A172 (cell line): ENCODE results near the gene SORT1. TPM values are rescaled to one million over a fixed set of nuclear protein-coding genes. Genes with fewer than 3 reads are reported as not detected.
A peak's percentile ranks its signal among the peaks of the same experiment; 100 is the strongest.

Source experiments
- DNase-seq: peaks from one replicate; pipeline ENCODE4 v3.0.0-alpha.2; 2015; ENCODE audit warnings: low spot score
- total RNA-seq: library from RNA; depleted of rRNA; stranded (reverse); fragments of >200 nt; shearing (Covaris generic); gene quantifications from 2 replicates; pipeline ENCODE4 v1.2.3, GENCODE V29; 2014; rRNA removed

Gene SORT1
- total RNA-seq, result 15.9 and 22.7 TPM in 2 replicates

GRCh38 chr1:109397581-109398342 lies at the start of gene SORT1:
TSS of gene SORT1 (minus strand) at chr1:109397918. CDS start at chr1:109397892, 26 bp downstream.
- DNase-seq, result peak; percentile 64

DNA sequence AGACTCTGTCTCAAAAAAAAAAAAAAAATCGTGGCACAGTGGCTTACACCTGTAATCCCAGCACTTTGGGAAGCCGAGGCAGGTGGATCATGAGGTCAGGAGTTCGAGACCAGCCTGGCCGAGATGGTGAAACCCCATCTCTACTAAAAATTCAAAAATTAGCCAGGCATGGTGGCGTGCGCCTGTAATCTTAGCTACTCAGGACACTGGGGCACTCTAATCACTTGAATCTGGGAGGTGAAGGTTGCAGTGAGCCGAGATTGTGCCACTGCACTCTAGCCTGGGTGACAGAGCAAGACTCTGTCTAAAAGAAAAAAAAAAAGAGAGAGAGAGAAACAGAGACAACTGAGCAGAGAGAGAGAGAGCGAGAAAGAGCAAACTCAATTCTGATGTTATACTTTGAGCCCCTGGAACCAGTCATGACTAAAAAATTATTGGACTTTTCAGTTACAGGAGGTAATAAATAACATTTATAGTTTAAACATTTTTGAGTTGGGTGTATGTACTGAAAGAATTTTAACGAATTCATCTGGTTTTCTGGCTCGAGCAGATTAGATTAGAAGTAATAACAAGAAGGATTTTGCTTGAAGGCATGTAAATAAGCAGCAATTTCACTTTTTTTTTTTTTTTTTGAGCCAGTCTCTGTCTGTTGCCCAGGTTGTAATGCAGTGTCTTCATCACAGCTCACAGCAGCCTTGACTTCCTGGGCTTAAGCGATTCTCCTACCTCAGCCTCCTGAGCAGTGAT lies 48.4 kb upstream of the SORT1 start:
- peak; percentile 7 for DNase-seq

DNA sequence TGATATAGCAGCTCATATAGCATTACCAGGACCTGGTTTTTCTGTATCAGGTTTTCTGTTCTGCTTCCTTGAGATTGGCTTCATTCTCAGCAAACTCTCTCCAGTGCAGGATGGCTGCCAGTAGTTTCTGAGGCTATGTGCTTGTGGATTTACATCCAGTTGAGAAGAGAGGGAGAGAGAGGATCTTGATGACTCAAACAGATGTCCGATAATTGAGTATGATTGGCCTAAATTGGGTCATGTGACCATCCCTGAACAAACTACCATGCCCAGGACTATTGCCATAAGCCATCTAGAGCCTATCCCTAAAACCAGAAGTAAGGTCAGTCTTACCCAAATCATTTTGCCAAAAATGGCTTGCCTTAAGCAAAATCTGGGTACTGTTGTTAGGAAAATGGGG lies 46.6 kb upstream of the SORT1 start:
- no peak for DNase-seq

DNA sequence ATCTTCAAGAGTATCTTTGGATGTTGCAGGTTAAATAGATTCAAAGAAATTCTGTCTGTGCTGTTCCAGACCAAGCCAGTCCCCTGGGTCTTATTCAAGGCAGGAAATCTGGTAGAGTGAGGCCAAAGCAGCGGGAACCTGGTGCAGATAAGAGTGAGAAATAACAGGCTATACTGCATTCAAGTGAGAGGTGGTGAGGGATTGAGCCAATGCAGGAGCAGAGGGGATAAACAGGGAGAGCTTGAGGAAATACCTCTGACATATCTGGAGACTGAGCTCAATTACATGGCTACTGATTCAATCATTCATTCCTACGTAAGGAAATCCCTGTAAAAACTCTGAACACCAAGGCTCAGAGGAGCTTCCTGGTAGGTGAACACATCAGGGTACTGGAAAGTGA lies 45.8 kb upstream of the SORT1 start:
- DNase-seq, result no peak

DNA sequence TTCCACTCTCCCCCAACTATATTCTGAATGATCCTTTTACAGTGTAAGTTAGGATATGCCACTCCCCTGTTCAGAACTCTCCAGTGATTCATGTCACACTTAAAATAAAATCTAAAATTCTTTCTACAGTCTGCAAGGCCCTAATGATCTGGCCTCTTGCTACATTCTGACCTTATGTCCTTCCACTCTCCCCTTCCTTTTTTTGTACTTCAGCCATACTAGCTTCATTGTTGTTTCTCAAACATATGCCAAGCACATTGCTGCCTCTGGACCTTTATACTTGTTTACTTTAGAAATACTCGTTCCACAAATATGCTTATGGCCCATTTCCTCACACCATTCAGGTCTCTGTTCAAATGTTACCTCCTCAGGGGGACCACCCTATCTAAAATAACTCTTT lies 43.4 kb upstream of the SORT1 start:
- no peak for DNase-seq

DNA sequence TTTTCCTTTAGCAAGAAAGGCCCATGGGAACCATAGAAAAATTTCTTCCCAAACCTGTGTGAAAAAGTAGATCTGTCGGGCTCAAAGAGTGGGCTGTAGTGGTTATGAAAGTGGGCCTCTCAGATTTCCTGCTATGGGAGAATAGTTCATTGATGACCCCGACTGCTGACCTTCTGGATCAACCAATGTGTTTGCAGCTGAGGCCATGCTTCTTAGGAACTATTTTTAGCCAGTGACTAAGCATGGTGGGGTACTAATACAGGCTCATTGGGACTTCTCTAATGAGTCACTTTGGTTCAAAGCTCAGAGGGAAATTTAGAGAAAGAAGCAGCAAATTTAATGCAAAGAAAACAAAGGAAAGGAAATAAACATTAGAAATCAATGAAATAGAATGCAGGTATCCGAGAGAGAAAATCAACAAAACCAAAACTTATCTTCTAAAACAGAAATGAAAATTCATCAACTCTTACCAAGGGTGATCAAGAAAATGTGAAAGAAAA lies 41.1 kb upstream of the SORT1 start:
- peak; percentile 81 for DNase-seq

DNA sequence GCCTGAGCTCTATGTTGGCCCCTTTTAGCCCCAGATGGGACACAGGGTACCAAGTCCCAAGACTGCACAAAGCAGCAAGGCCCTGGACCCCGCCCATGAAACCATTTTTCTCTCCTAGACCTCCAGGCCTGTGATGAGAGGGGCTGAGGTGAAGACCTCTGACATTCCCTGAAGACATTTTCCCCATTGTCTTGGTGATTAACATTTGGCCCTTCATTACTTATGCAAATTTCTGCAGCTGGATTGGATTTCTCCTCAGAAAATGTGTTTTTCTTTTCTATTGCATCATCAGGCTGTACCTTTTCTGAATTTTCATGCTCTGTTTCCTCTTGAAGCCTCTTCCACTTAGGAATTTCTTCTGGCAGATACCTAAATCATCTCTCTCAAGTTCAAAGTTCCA lies 36.8 kb upstream of the SORT1 start:
- DNase-seq, result no peak

- peak; percentile 5 for DNase-seq
Measured at GRCh38 chr1:109433322-109433721, 35.6 kb upstream of the SORT1 start.

GRCh38 chr1:109432336-109432735 lies 34.6 kb upstream of the SORT1 start:
- no peak for DNase-seq

DNA sequence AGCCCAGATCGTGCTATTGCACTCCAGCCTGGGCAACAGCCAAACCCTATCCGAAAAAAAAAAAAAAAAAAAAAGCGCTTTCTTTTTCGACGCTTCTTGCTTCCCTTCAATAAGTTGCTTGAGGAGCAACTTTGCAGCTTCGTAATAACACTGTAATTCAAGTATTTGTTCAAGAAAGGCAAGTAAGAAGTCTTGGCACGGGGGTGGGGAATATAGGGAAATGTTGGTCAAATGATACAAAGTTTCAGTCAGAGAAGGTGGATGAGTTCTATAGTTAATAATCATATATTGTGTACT lies 29.4 kb upstream of the SORT1 start:
- no peak for DNase-seq

GRCh38 chr1:109426281-109427170 lies 28.8 kb upstream of the SORT1 start, which contains the start of gene PSMA5:
TSS of gene PSMA5 (minus strand) at chr1:109426448. CDS start at chr1:109426330, 118 bp downstream.
- DNase-seq, result peak; percentile 99

DNA sequence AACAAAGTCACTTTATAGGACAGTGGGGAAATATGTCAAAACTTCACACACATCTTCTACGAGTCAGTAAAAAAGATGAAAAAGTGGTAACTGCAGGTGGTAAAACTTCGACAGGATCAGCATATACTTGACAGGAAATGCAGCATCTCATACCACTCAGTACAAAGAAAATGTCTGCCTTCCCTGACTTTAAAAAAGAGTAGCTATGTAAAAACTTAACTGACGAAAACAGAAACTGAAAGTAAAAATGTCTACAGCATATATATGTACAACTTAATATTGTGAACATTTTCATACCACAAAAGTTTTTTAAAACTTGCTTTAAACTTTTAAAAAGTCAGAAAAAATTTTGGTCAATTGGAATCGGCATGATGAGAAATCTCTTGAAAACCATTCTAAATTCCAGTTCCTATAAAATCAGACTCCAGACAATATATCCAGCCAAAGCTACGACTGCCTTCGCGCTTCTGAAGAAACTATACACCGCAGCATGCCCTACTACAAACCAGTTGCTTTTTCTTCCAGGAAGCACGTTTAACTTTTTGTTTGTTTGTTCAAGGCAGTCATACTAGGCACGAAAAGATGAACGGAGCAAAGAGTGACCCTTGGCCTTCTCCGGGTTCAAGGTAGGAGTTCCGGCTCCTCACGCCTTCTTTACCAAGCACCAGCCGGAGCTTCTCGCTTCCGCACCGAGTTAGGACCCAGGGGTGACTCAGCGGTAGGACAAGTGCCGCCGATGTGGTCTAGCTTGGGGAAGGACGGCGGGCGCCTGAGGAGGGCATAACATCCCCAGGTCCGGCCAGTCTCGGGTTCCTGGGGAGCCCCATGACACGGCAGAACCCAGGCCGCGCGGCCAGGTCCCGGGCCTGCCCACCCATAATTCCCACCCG lies 27.9 kb upstream of the SORT1 start:
- peak; percentile 32 for DNase-seq

- no peak for DNase-seq
Measured at GRCh38 chr1:109423498-109423897, 25.8 kb upstream of the SORT1 start.

GRCh38 chr1:109412551-109412950 lies 14.8 kb upstream of the SORT1 start:
- DNase-seq, result no peak

GRCh38 chr1:109404838-109405237 lies 7.1 kb upstream of the SORT1 start:
- DNase-seq, result no peak

DNA sequence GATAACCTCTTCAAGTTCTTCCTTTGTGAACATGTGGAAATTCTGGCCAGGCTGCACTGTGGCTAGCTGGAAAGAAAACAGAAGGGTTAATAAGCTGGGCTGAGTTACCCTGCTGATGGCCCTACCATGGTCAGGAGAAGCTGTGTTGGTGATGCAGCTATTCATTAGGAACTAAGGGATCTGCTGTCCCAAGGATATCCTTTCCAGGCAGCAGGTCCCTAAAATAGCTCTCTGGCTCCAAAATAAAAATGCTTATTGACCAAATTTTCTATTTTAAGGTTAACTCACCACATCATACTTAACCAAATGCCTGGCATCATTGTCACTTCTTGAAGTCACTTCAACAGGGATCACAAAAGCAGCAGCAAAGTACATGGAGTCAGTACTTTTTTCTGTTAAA lies 4.3 kb upstream of the SORT1 start:
- DNase-seq, result no peak

GRCh38 chr1:109400035-109400655 lies 2.4 kb upstream of the SORT1 start:
- DNase-seq, result no peak

GRCh38 chr1:109399326-109399957 lies 1.7 kb upstream of the SORT1 start:
- DNase-seq, result peak; percentile 68

- DNase-seq, result no peak
Measured at GRCh38 chr1:109398343-109399225, 866 bp upstream of the SORT1 start.
